ENCODE measurements around the gene CDKN1A. TPM values are rescaled to one million over a fixed set of nuclear protein-coding genes. Genes with fewer than 3 reads are reported as not detected.
A peak's percentile ranks its signal among the peaks of the same experiment; 100 is the strongest.

Gene CDKN1A
- total and polyA plus RNA-seq, 9 donors: 61.8 to 163 (median 145) TPM

DNA sequence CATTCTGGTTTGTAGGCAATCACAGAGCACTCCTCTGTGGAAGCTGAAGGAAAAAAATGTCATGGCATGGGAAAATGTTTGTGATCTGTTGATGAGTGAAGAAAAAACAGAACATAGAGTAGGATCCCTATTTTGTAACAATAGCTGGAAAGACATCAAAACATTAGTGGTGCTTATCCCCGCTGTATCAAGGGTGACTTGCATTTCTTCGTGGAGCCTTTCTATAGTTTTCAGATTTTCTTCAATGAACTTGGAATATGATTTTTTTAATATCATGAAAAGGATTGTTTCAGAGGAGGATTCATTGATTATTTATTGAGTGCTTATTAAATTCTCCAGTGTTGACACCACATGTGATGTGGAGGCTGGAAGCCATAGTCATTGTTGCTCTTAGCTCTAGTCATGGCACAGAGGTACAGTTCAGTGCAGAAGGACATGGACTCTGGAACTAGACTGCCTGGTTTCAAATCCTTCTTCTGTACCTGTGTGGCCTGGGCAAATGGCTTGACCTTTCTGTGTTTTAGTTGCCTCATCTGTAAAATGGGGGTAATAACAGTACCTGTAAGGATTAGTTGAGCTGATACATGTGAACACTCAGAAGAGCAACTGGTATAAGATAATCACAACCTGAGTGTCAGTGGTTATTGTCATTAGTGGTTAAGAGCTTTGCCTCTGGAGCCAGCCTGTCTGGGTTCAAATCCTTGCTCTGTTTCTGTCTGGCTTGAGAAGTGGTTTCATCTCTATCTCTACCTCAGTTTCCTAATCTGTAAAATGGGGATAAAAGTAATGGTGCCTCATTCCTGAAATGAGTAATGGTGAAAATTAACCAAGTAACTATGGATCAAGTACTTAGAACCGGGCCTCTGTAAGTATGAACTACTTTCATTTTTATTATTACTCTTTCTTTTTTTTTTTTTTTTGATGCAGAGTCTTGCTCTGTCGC, 14.7 kb upstream of the CDKN1A start:
- peaks cover 26% of the 10 kb centered on the region for H3K27me3 ChIP-seq (ENCODE audit: control insufficient read depth, insufficient read depth, low read length)
- no peak for DNase-seq
- H3K27ac ChIP-seq (ENCODE audit: low read length): no peak overlapping the region
- no peaks in the 10 kb centered on the region for H3K36me3 ChIP-seq (ENCODE audit: control insufficient read depth, insufficient read depth, low read length)
- H3K4me3 ChIP-seq (ENCODE audit: low read length): no peak overlapping the region
- H3K9me3 ChIP-seq (replicated peaks; ENCODE audit: control insufficient read depth, low read depth, low read length): no peaks in the 10 kb centered on the region
- peaks cover 35% of the 10 kb centered on the region for H3K4me1 ChIP-seq (ENCODE audit: control insufficient read depth, insufficient read depth, low read length)
- WGBS (ENCODE audit: insufficient coverage): 60% methylated on average over 1 of the region's 4 CpGs

DNA sequence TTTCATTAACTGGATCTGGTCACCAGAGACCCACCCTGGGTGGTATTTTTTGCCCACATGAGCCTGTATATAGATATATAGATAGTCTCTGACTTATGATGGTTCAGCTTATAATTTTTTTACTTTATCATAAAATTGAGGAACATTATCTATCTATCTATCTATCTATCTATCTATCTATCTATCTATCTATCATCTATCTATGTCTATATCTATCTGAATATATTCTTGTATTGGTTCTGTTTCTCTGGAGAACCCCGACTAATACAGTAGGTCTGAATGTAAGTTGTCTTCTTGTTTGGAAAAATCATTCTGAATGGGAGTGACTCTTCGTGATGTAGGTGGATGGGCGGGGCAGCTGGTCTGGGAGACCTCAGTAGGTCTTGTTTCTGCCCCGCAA, 13.3 kb upstream of the CDKN1A start:
- DNase-seq: no peak
- H3K27ac ChIP-seq (ENCODE audit: low read length): no peak overlapping the region
- no CpG with 5 or more reads among the region's 4 CpGs for WGBS (ENCODE audit: insufficient coverage)
- peaks cover 44% of the 10 kb centered on the region for H3K4me1 ChIP-seq (ENCODE audit: control insufficient read depth, insufficient read depth, low read length)
- no peaks in the 10 kb centered on the region for H3K36me3 ChIP-seq (ENCODE audit: control insufficient read depth, insufficient read depth, low read length)
- H3K4me3 ChIP-seq (ENCODE audit: low read length): no peak overlapping the region
- no peaks in the 10 kb centered on the region for H3K9me3 ChIP-seq (replicated peaks; ENCODE audit: control insufficient read depth, low read depth, low read length)
- peaks cover 24% of the 10 kb centered on the region for H3K27me3 ChIP-seq (ENCODE audit: control insufficient read depth, insufficient read depth, low read length)

DNA sequence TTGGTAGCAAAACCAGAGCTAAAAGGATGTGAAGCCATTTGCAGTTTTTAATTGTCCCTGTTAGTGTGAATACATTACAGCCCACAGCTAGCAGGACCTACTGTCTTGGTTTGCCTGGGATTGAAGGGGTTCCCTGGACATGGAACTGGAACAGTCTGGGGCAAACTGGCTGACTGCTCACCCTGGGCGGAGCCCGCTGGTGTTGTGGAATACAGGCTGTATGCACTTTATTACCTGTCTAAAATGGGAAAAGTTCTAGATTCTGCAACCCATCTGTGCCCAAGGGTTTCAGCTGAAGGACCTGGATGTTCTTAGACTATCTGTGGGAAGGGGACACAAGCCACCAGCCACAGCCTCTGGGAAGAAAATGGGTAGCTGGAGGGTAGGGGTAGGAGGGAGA, 12.2 kb upstream of the CDKN1A start:
- no peaks in the 10 kb centered on the region for H3K36me3 ChIP-seq (ENCODE audit: control insufficient read depth, insufficient read depth, low read length)
- H3K4me1 ChIP-seq (ENCODE audit: control insufficient read depth, insufficient read depth, low read length): peaks cover 35% of the 10 kb centered on the region
- H3K4me3 ChIP-seq (ENCODE audit: low read length): no peak overlapping the region
- no peak overlapping the region for H3K27ac ChIP-seq (ENCODE audit: low read length)
- no CpG with 5 or more reads among the region's 2 CpGs for WGBS (ENCODE audit: insufficient coverage)
- no peak for DNase-seq
- H3K27me3 ChIP-seq (ENCODE audit: control insufficient read depth, insufficient read depth, low read length): peaks cover 13% of the 10 kb centered on the region
- H3K9me3 ChIP-seq (replicated peaks; ENCODE audit: control insufficient read depth, low read depth, low read length): no peaks in the 10 kb centered on the region

DNA sequence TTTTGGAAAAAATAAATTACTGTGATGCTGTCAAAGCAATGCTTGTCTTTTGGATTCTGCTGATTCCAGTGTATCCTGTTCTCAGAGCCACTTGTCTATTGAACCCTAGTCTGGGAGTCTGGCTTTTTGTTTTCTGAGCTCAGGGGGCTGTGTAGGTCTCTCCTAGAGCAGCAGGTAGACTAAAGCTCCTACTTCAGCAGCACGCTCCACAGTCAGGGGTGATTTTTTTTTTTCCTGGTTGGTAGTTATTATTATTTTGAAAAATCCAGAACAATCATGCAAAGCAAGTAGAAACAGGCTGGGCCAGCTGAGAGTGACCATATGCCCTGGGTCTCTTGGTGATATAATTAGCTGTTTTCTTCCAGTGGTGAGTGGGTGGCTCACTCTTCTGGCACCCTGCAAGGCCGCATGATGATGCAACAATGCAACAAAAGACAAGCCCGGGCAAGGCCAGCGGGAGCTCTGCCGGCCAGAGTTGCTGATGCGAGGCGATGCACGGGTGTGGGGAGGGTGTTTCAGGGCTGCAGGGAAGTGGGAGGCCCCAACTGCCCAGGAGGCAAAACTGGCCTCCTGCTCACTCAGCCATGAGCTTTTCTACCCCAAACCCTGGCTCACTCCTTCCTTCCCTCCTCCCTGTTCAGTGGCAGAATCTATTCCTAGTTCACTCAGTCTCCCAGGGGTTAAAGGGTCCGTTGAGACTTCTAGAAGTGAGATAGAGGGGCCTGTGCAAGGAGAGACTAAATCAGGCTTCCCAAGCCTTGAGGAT, 11.5 kb upstream of the CDKN1A start:
- Histone ChIP-seq H3K9me3 (replicated peaks; ENCODE audit: control insufficient read depth, low read depth, low read length) (no peaks in the 10 kb centered on the region), H3K27me3 (ENCODE audit: control insufficient read depth, insufficient read depth, low read length) (peaks cover 11% of the 10 kb centered on the region), H3K36me3 (ENCODE audit: control insufficient read depth, insufficient read depth, low read length) (no peaks in the 10 kb centered on the region), H3K4me3 (ENCODE audit: low read length) (no peak overlapping the region), H3K4me1 (ENCODE audit: control insufficient read depth, insufficient read depth, low read length) (peaks cover 35% of the 10 kb centered on the region), H3K27ac (ENCODE audit: low read length) (no peak overlapping the region)
- 21% methylated on average over 7 of the region's 9 CpGs for WGBS (ENCODE audit: insufficient coverage)
- peak; percentile 66 for DNase-seq

DNA sequence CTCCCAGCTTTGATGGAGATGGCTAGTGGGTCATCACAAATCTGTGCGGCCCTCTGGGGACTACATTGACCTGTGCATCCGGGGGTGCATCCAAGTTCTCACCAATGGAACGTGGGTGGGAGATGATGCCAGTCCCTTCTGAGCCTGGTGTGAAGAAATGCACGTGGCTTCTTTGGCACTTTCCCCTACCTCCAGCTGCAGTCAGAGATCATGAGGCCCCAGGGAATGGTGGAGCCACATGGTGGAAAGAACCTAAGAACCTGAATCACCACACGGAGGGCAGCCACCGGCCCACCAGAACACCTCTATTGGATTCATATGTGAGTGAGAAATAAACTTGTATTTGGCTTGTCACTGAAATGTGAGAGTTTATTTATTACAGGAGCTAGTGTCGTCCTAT, 9.9 kb upstream of the CDKN1A start:
- WGBS (ENCODE audit: insufficient coverage): 40% methylated on average over 1 of the region's 7 CpGs
- Histone ChIP-seq H3K36me3 (ENCODE audit: control insufficient read depth, insufficient read depth, low read length) (no peaks in the 10 kb centered on the region), H3K27ac (ENCODE audit: low read length) (peak overlapping the region; percentile 55), H3K9me3 (replicated peaks; ENCODE audit: control insufficient read depth, low read depth, low read length) (no peaks in the 10 kb centered on the region), H3K4me1 (ENCODE audit: control insufficient read depth, insufficient read depth, low read length) (peaks cover 33% of the 10 kb centered on the region), H3K4me3 (ENCODE audit: low read length) (no peak overlapping the region), H3K27me3 (ENCODE audit: control insufficient read depth, insufficient read depth, low read length) (peaks cover 3% of the 10 kb centered on the region)
- no peak for DNase-seq

DNA sequence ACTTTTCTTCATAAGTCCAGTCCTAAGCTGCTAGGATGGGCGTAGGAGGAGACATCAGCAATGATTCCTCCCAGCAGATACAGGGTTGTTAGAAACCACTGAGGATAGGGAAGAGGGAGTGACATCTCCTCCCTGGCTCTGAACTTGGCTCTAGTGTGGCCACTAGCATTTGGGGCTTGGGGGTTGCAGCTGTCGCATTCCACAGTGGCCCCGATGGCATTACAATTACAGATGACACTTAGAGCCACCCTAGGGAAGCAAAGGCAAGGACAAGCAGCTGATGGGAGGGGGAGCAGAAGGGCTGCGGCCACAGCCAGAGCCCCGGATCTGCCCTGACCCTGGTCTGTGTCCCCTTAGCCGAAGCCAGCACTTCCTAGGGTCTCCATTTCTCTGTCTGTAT, 9.5 kb upstream of the CDKN1A start:
- DNase-seq: peak; percentile 52
- Histone ChIP-seq H3K36me3 (ENCODE audit: control insufficient read depth, insufficient read depth, low read length) (no peaks in the 10 kb centered on the region), H3K4me3 (ENCODE audit: low read length) (no peak overlapping the region), H3K9me3 (replicated peaks; ENCODE audit: control insufficient read depth, low read depth, low read length) (no peaks in the 10 kb centered on the region), H3K4me1 (ENCODE audit: control insufficient read depth, insufficient read depth, low read length) (peaks cover 35% of the 10 kb centered on the region), H3K27me3 (ENCODE audit: control insufficient read depth, insufficient read depth, low read length) (peaks cover under 1% of the 10 kb centered on the region), H3K27ac (ENCODE audit: low read length) (peak overlapping the region; percentile 55)
- WGBS (ENCODE audit: insufficient coverage): 65% methylated on average over 2 of the region's 6 CpGs

DNA sequence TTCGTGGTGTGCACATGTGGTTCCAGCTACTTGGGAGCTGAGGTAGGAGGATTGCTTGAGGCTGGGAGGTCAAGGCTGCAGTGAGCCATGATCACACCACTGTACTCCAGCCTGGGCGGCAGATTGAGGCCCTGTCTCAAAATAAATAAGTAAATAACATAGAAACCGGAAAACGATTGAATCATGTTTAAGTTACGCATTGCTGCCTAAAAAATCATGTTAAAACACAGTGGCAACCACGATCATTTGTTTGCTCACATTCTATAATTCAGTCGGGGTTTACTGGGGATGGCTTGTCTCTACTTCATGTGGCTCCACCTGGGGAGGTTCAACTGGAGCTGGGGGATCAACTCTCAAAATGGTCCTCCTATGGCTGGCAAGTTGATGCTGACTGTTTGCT, 8.2 kb upstream of the CDKN1A start:
- H3K36me3 ChIP-seq (ENCODE audit: control insufficient read depth, insufficient read depth, low read length): no peaks in the 10 kb centered on the region
- WGBS (ENCODE audit: insufficient coverage): no CpG with 5 or more reads among the region's 7 CpGs
- peaks cover 2% of the 10 kb centered on the region for H3K27me3 ChIP-seq (ENCODE audit: control insufficient read depth, insufficient read depth, low read length)
- DNase-seq: no peak
- no peak overlapping the region for H3K4me3 ChIP-seq (ENCODE audit: low read length)
- peaks cover 42% of the 10 kb centered on the region for H3K4me1 ChIP-seq (ENCODE audit: control insufficient read depth, insufficient read depth, low read length)
- H3K9me3 ChIP-seq (replicated peaks; ENCODE audit: control insufficient read depth, low read depth, low read length): no peaks in the 10 kb centered on the region
- no peak overlapping the region for H3K27ac ChIP-seq (ENCODE audit: low read length)

DNA sequence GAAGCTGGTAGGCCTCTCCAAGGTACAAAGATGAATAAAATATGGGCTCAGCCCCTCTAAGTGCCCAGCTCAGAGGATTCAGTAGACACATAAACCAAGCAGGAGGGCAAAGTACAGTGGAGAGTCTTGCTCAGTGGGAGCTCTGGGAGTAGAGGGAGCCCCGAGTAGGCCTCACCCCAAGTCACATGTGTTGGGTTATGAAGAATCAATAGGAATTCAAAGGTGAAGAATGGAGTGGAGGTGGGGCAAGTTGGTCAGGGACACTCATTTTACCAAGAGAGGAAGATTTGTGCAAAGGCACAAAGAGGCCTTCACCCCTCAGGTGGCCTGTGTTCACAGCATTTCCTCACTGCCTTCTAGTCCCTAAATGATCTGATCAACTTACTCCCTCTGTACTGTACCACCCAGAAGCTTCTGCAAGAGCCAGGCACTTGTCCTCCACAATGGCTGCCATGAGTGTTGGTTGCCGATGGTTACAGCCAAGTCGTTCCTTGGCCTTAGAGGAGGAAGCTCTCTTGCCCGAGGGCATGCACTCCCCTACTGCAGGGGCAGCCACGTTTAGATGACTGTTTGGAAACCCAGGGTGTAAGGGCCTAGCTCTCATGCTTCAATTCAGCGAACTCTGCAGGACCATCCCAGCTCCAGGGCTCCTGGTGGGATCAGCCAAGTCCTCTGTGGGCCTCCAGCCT, 6.7 kb upstream of the CDKN1A start:
- H3K36me3 ChIP-seq (ENCODE audit: control insufficient read depth, insufficient read depth, low read length): no peaks in the 10 kb centered on the region
- no peak overlapping the region for H3K27ac ChIP-seq (ENCODE audit: low read length)
- H3K4me3 ChIP-seq (ENCODE audit: low read length): no peak overlapping the region
- peaks cover 45% of the 10 kb centered on the region for H3K4me1 ChIP-seq (ENCODE audit: control insufficient read depth, insufficient read depth, low read length)
- H3K9me3 ChIP-seq (replicated peaks; ENCODE audit: control insufficient read depth, low read depth, low read length): no peaks in the 10 kb centered on the region
- 74% methylated on average over 6 of the region's 6 CpGs for WGBS (ENCODE audit: insufficient coverage)
- DNase-seq: no peak
- H3K27me3 ChIP-seq (ENCODE audit: control insufficient read depth, insufficient read depth, low read length): peaks cover 2% of the 10 kb centered on the region

DNA sequence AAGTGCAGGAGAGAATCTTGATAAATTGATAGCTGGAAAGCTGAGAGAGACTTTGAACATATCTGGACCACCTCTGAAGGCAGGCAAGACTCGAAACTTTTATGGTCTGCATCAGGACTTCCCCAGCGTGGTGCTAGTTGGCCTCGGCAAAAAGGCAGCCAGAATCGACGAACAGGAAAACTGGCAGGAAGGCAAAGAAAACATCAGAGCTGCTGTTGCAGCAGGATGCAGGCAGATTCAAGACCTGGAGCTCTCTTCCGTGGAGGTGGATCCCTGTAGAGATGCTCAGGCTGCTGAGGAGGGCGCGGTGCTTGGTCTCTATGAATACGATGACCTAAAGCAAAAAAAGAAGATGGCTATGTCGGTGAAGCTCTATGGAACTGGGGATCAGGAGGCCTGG, 4.6 kb upstream of the CDKN1A start:
- no peak overlapping the region for H3K4me3 ChIP-seq (ENCODE audit: low read length)
- no peaks in the 10 kb centered on the region for H3K9me3 ChIP-seq (replicated peaks; ENCODE audit: control insufficient read depth, low read depth, low read length)
- H3K27ac ChIP-seq (ENCODE audit: low read length): no peak overlapping the region
- no peak for DNase-seq
- H3K4me1 ChIP-seq (ENCODE audit: control insufficient read depth, insufficient read depth, low read length): peaks cover 40% of the 10 kb centered on the region
- WGBS (ENCODE audit: insufficient coverage): 78% methylated on average over 10 of the region's 10 CpGs
- H3K27me3 ChIP-seq (ENCODE audit: control insufficient read depth, insufficient read depth, low read length): peaks cover 7% of the 10 kb centered on the region
- H3K36me3 ChIP-seq (ENCODE audit: control insufficient read depth, insufficient read depth, low read length): no peaks in the 10 kb centered on the region

DNA sequence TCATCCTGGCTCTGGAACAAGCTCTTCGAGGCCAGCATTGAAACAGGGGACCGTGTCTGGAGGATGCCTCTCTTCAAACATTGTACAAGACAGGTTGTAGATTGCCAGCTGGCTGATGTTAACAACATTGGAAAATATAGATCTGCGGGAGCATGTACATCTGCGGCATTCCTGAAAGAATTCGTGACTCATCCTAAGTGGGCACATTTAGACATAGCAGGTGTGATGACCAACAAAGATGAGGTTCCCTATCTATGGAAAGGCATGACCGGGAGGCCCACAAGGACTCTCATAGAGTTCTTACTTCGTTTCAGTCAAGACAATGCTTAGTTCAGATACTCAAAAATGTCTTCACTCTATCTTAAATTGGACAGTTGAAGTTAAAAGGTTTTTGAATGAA, 3.6 kb upstream of the CDKN1A start:
- Histone ChIP-seq H3K9me3 (replicated peaks; ENCODE audit: control insufficient read depth, low read depth, low read length) (no peaks in the 10 kb centered on the region), H3K27ac (ENCODE audit: low read length) (no peak overlapping the region), H3K27me3 (ENCODE audit: control insufficient read depth, insufficient read depth, low read length) (peaks cover 16% of the 10 kb centered on the region), H3K4me1 (ENCODE audit: control insufficient read depth, insufficient read depth, low read length) (peaks cover 37% of the 10 kb centered on the region), H3K4me3 (ENCODE audit: low read length) (no peak overlapping the region), H3K36me3 (ENCODE audit: control insufficient read depth, insufficient read depth, low read length) (no peaks in the 10 kb centered on the region)
- WGBS (ENCODE audit: insufficient coverage): 82% methylated on average over 4 of the region's 7 CpGs
- DNase-seq: no peak

All from muscle of leg (tissue), 11 donors.